ENCODE data around the gene CCDC15.

Gene CCDC15

DNA sequence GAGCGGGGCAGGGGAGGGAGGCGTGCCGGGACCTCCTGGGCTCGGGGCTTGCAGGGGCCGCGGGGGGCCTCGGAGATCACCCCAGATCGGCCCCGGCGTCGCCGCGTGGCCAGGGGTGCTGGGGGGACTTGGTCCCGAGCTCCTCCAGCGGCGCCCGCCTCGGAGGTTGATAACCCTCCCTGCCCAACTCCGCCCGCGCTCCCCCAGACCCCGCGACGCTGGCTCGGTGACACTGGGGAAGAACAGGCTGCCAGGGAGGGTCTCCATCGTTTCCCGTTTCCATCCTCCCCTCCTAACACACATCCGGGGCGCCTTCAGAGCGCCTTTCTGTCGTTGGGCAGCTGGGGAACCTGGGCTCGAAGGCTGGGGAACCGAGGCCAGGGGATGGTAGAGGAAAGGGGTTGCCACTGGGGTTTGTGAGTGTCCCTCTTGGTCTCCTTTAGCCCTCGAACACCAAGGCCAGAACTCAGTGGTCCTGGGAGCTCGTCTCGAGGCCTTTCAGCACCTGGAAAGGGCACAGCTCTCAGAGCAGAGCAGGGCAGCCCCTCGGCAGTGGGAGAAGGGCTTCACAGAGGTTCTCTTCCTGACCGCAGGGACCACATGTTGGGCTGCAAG lies 109.5 kb downstream of the CCDC15 start:
- peak overlapping the region; percentile 49 to 91 (median 77) for H3K9ac ChIP-seq
- H4K20me1 ChIP-seq: 0 out of 22 replicates have a peak, but pooled peaks cover 0 to 8% (median 0%) of the 10 kb centered on the region in 11 experiments
- peak overlapping the region; percentile 82 to 98 (median 95) for H3K4me2 ChIP-seq
- H3K27ac ChIP-seq: peak overlapping the region in 10 of 11 experiments; percentile 18 to 88 (median 78); a peak in 19 of 22 replicates
- no peaks in the 10 kb centered on the region for H3K36me3 ChIP-seq
- no peaks in the 10 kb centered on the region for H3K9me3 ChIP-seq (replicated peaks in 1 of 11)
- H3K27me3 ChIP-seq: peaks cover 0 to 63% (median 57%) of the 10 kb centered on the region in 11 experiments; a peak in 20 of 22 replicates
- H3K4me1 ChIP-seq: peaks cover 11 to 56% (median 21%) of the 10 kb centered on the region in 10 experiments
- TF ChIP-seq Cebpa-rat (IDR thresholded peaks at IDR 0.05): no peak
- H3K4me3 ChIP-seq: peak overlapping the region; percentile 52 to 84 (median 66)

DNA sequence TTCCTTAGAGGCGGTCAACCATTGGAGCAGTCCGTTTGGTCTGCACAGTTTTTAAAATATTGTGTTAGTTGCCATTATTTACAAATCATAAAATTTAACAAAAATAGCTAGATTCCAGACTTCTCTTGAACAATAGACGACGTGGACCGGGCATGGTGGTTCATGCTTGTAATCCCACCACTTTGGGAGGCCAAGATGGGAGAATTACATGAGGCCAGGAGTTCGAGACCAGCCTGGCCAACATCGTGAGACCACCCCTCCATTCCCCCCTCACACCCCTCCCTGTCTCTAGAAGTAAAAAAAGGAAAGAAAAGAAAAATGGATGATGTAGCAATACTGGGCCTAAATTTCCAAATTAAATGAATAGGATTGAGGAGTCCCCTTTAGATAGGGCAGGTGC lies 110.1 kb downstream of the CCDC15 start:
- H3K27me3 ChIP-seq: peaks cover 0 to 63% (median 57%) of the 10 kb centered on the region in 11 experiments; a peak in 20 of 22 replicates
- no peak for TF ChIP-seq Cebpa-rat (IDR thresholded peaks at IDR 0.05)
- H3K9me3 ChIP-seq (replicated peaks in 1 of 11): no peaks in the 10 kb centered on the region
- H4K20me1 ChIP-seq: 0 out of 22 replicates have a peak, but pooled peaks cover 0 to 8% (median 0%) of the 10 kb centered on the region in 11 experiments
- H3K27ac ChIP-seq: peak overlapping the region in 5 of 11 experiments; percentile 78 to 88 (median 87); a peak in 10 of 22 replicates
- H3K4me2 ChIP-seq: peak overlapping the region; percentile 82 to 98 (median 95)
- peaks cover 11 to 61% (median 26%) of the 10 kb centered on the region in 10 experiments for H3K4me1 ChIP-seq
- peak overlapping the region in 8 of 10 experiments; percentile 62 to 84 (median 70); a peak in 15 of 20 replicates for H3K4me3 ChIP-seq
- H3K36me3 ChIP-seq: no peaks in the 10 kb centered on the region
- peak overlapping the region in 6 of 11 experiments; percentile 76 to 91 (median 87); a peak in 12 of 22 replicates for H3K9ac ChIP-seq

DNA sequence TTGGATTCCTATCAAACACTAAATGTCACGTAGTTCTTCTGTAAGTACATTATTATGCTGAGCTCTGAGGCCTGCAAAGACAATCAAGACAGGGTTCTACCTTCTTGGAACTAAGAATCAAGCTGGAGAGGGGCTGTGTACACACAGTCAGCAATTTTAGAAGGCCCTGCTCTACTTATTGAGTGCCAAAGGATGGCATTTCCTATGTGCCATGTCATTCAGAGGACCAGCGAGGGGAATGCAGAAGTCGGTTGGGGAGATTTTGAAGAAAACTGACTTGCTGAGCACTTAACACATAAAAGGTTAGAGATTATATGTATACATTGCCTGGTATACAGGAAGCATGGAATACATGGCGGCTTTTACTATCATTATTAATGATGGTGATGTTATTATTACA lies 114.4 kb downstream of the CCDC15 start:
- Histone ChIP-seq H3K4me2 (peak overlapping the region in 7 of 11 experiments; percentile 76 to 95 (median 82); a peak in 11 of 22 replicates), H3K36me3 (peaks cover 0 to under 1% (median 0%) of the 10 kb centered on the region in 11 experiments; a peak in 1 of 22 replicates), H3K9me3 (replicated peaks in 1 of 11) (no peaks in the 10 kb centered on the region), H3K4me1 (peaks cover 46 to 96% (median 62%) of the 10 kb centered on the region in 10 experiments), H3K4me3 (no peak overlapping the region), H4K20me1 (0 out of 22 replicates have a peak, but pooled peaks cover 0 to 6% (median 0%) of the 10 kb centered on the region in 11 experiments), H3K27me3 (peaks cover 0 to 30% (median 28%) of the 10 kb centered on the region in 11 experiments; a peak in 20 of 22 replicates), H3K27ac (peak overlapping the region in 5 of 11 experiments; percentile 89 to 98 (median 96); a peak in 8 of 22 replicates), H3K9ac (no peak overlapping the region)
- TF ChIP-seq Cebpa-rat (IDR thresholded peaks at IDR 0.05): no peak

DNA sequence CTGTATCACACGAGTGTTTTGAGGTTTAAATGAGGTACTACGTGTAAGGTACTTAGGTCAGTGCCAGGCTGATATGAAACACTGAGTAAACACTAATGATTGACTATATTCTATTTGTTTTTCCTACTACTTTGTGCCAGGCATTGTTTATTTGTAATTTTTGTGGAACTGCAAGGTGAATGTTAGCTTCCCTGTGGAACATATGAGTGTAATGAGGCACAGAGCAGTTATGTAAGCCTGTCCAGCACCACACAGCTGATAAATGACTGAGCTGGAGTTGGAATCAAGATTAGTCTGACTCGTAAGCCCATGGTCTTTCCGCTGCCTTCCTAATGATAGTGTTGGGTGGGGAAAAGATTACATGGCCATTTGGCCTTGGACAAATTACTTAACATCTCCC lies 115.0 kb downstream of the CCDC15 start:
- Histone ChIP-seq H3K9me3 (replicated peaks in 1 of 11) (no peaks in the 10 kb centered on the region), H3K36me3 (peaks cover 0 to 7% (median 0%) of the 10 kb centered on the region in 11 experiments; a peak in 3 of 22 replicates), H3K4me3 (no peak overlapping the region), H3K27me3 (peaks cover 0 to 24% (median 22%) of the 10 kb centered on the region in 11 experiments; a peak in 20 of 22 replicates), H3K27ac (peak overlapping the region in 9 of 11 experiments; percentile 7 to 98 (median 95); a peak in 17 of 22 replicates), H3K4me2 (peak overlapping the region; percentile 76 to 95 (median 83); a peak in 18 of 22 replicates), H3K9ac (peak overlapping the region in 3 of 11 experiments; percentile 79 to 83 (median 82); a peak in 3 of 22 replicates), H4K20me1 (no peaks in the 10 kb centered on the region), H3K4me1 (peaks cover 47 to 100% (median 62%) of the 10 kb centered on the region in 10 experiments)
- TF ChIP-seq Cebpa-rat (IDR thresholded peaks at IDR 0.05): no peak

DNA sequence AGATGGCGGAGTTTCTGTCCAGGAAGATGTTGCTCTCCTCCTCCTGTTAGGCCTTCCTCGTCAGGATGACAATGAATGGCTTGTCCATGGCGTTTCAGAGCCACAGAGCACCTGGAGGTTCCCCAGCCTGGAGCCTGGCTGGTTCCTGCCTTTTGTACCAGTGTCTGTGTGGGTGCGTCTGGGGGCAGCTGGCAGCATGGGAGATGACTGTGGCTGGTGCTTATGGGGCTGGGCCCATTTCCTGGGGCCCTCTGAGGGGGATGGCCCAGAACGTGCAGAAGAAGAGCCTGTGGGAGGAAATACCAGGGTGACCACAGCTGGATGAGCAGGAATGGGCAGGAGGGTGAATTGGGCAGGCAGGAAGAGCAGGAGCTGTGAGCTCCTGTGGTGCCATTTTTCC lies 115.8 kb downstream of the CCDC15 start:
- Histone ChIP-seq H4K20me1 (no peaks in the 10 kb centered on the region), H3K27me3 (peaks cover 0 to 16% (median 14%) of the 10 kb centered on the region in 11 experiments; a peak in 19 of 22 replicates), H3K4me2 (peak overlapping the region; percentile 76 to 95 (median 83)), H3K9ac (peak overlapping the region; percentile 67 to 83 (median 79); a peak in 21 of 22 replicates), H3K4me1 (peaks cover 54 to 99% (median 68%) of the 10 kb centered on the region in 10 experiments), H3K4me3 (no peak overlapping the region), H3K9me3 (replicated peaks in 1 of 11) (no peaks in the 10 kb centered on the region), H3K36me3 (peaks cover 0 to 9% (median 0%) of the 10 kb centered on the region in 11 experiments; a peak in 3 of 22 replicates), H3K27ac (peak overlapping the region; percentile 86 to 98 (median 95))
- TF ChIP-seq Cebpa-rat (IDR thresholded peaks at IDR 0.05): no peak

DNA sequence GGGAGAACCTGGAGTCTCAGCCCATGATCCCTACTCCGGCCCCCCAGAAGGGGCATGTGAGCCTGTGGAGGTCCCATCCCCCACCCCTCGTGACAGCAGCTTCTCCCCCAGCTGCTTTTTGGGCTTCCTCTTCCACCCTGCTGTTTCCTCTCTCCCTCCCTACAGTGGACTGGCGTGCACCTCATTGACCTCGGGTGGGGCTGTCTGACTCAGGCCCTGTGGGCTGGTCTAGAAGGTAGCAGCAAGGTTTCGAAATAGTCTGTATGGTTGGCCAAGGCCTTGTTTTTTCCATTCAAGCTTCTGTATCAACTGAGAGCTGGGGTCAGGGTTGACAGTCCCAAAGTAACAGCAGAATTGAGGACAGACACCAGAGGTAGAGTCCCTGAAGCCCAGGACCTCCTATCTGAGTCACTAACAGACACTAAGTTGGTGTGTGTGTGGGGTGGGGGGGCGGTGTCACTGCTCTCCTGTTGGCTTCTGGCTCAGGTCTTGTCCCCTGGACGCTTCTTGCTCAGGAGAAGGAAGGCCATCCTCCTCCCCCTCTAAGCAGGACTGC lies 116.8 kb downstream of the CCDC15 start:
- Histone ChIP-seq H3K4me1 (peaks cover 61 to 99% (median 78%) of the 10 kb centered on the region in 10 experiments), H3K27ac (peak overlapping the region; percentile 86 to 98 (median 95)), H4K20me1 (no peaks in the 10 kb centered on the region), H3K4me2 (peak overlapping the region; percentile 76 to 95 (median 83)), H3K36me3 (peaks cover 0 to 17% (median 0%) of the 10 kb centered on the region in 11 experiments; a peak in 3 of 22 replicates), H3K9me3 (replicated peaks in 1 of 11) (no peaks in the 10 kb centered on the region), H3K9ac (peak overlapping the region; percentile 67 to 83 (median 79)), H3K4me3 (peak overlapping the region in 2 of 10 experiments; percentile 12 to 15; a peak in 3 of 20 replicates), H3K27me3 (peaks cover 0 to 6% (median 4%) of the 10 kb centered on the region in 11 experiments; a peak in 10 of 22 replicates)
- TF ChIP-seq Cebpa-rat (IDR thresholded peaks at IDR 0.05): peak; percentile 26 to 95 (median 80); a peak in 17 of 22 replicates

DNA sequence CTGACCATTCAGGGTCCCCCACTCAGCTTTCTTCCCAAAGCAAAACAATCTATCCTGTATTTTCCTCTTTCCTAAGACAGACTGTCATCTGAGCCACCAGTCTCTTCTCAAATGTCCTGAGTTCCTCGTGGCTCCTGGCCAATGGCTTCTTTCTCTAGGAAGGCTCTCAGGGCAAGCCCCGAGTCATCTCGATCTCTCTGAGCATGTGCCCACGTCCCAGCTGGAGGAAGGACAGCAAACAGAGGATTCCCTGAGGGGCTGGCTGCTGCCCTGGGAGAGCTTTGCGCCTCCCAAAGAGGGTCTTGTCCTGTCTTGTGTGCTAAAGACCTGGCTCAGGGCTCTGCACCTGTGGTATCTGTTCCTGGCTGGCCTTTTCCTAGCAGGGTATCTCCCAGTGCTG lies 117.4 kb downstream of the CCDC15 start:
- Histone ChIP-seq H3K4me1 (peaks cover 61 to 99% (median 80%) of the 10 kb centered on the region in 10 experiments), H3K4me3 (peak overlapping the region in 2 of 10 experiments; percentile 12 to 15; a peak in 3 of 20 replicates), H3K9me3 (replicated peaks in 1 of 11) (no peaks in the 10 kb centered on the region), H3K36me3 (peaks cover 0 to 24% (median 0%) of the 10 kb centered on the region in 11 experiments; a peak in 5 of 22 replicates), H4K20me1 (no peaks in the 10 kb centered on the region), H3K9ac (peak overlapping the region; percentile 67 to 83 (median 79)), H3K27ac (peak overlapping the region; percentile 86 to 98 (median 95)), H3K4me2 (peak overlapping the region; percentile 76 to 95 (median 83)), H3K27me3 (no peaks in the 10 kb centered on the region)
- TF ChIP-seq Cebpa-rat (IDR thresholded peaks at IDR 0.05): no peak

DNA sequence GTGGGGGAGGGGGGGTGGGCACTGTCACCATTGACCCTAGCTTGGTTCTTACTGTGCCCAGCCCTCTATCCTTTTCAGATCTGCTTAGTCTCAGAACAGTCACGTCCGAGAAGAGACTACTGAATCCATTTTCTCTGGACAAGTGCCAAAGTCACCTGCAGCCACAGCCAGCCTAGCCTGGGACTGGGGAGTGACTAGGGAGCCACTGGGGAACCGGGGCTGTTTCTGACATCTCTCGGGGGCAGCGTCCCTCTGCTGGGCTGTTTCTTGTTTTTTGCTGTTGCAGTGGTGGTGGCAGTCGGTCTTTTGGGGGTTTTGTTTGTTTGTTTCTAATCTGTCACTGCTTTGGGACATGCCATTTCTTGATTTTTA lies 117.8 kb downstream of the CCDC15 start:
- no peaks in the 10 kb centered on the region for H3K27me3 ChIP-seq

More for the DNA sequence above, 117.8 kb downstream of the CCDC15 start:
- H3K4me2 ChIP-seq: peak overlapping the region; percentile 76 to 95 (median 83)
- H3K36me3 ChIP-seq: peaks cover 0 to 28% (median 0%) of the 10 kb centered on the region in 11 experiments; a peak in 6 of 22 replicates
- H3K4me1 ChIP-seq: peaks cover 61 to 98% (median 80%) of the 10 kb centered on the region in 10 experiments
- H3K4me3 ChIP-seq: no peak overlapping the region; a peak in 1 of 20 replicates
- no peaks in the 10 kb centered on the region for H4K20me1 ChIP-seq
- peak overlapping the region; percentile 59 to 83 (median 79) for H3K9ac ChIP-seq
- H3K9me3 ChIP-seq (replicated peaks in 1 of 11): no peaks in the 10 kb centered on the region
- peak overlapping the region; percentile 86 to 98 (median 95) for H3K27ac ChIP-seq
- TF ChIP-seq Cebpa-rat (IDR thresholded peaks at IDR 0.05): no peak

All from BLaER1 treated with 17β-estradiol and CSF1 and Interleukin-3, amounts not matched to agents 10 nM and 100 nM (cell line).